EH (cell line): ENCODE results near the gene OR2H1.

Source experiments
- DNase-seq: peaks from one replicate; pipeline ENCODE4 v3.0.0-alpha.2; 2015; ENCODE audit warnings: low read depth

OR2H1 gene

DNA sequence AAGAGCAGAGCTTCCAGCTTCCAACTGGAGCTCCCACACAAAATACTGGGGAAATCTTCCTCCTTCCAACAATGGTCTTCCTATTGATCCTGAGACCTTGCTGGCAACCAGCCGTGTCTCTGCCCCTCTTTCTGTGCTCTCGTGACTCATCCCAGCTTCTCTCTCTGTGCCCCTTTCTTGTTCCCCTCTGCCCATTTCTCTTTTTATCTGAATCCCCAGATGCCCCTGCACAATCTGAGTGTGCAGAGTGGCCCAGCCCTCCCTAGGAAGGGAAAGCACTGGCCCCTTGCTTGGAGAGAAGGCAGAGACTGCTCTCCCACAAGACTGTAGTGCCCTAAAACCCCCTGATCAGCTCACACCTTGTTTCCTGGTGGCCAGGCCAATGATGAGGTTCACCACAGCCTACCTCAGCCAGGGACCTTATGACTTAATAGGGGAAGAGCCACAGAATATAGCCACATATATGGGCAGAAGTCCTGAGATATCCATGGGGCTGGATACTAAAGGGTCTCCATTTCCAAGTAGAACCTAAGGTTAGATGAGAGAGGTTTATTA lies 53.9 kb downstream of the OR2H1 start:
- no peak for DNase-seq
